HL-60/S4 treated with retinoic acid at 250 ng/mL for 4 days and 3 days (cell line): ENCODE measurements around the gene NR2F1-AS1.

ENCODE experiments used
- in situ Hi-C: fragments of 300-500 bp; cut with MboI; formaldehyde crosslinking; loops from 2 replicates; pipeline ENCODE4 v1.7.0; 2022; ENCODE audit warnings: low sequenced_read_pairs

The NR2F1-AS1 gene

GRCh38 chr5:93431250-93431649, 149.8 kb downstream of the NR2F1-AS1 start:
- in situ Hi-C loops: no loop called here

- in situ Hi-C loops: no loop called here
Measured at GRCh38 chr5:93430673-93431199, 150.3 kb downstream of the NR2F1-AS1 start.

GRCh38 chr5:93430118-93430517, 150.9 kb downstream of the NR2F1-AS1 start:
- in situ Hi-C loops: no loop called here

- in situ Hi-C loops: no loop called here
Measured at GRCh38 chr5:93428868-93429267, 152.2 kb downstream of the NR2F1-AS1 start.

GRCh38 chr5:93427316-93427715, 153.7 kb downstream of the NR2F1-AS1 start:
- in situ Hi-C loops: no loop called here

- in situ Hi-C loops: no loop called here
Measured at GRCh38 chr5:93425096-93425495, 155.9 kb downstream of the NR2F1-AS1 start.

GRCh38 chr5:93423300-93423699, 157.7 kb downstream of the NR2F1-AS1 start:
- in situ Hi-C loops: no loop called here

- in situ Hi-C loops: no loop called here
Measured at GRCh38 chr5:93422652-93423280, 158.3 kb downstream of the NR2F1-AS1 start.

GRCh38 chr5:93421987-93422401, 159.0 kb downstream of the NR2F1-AS1 start:
- in situ Hi-C loops: no loop called here

- in situ Hi-C loops: no loop called here
Measured at GRCh38 chr5:93421468-93421867, 159.6 kb downstream of the NR2F1-AS1 start.

GRCh38 chr5:93417490-93417889, 163.5 kb downstream of the NR2F1-AS1 start:
- in situ Hi-C loops: no loop called here

GRCh38 chr5:93415819-93416218, 165.2 kb downstream of the NR2F1-AS1 start:
- in situ Hi-C loops: no loop called here

GRCh38 chr5:93411716-93412115, 169.3 kb downstream of the NR2F1-AS1 start:
- in situ Hi-C loops: no loop called here

GRCh38 chr5:93409691-93410090, 171.3 kb downstream of the NR2F1-AS1 start:
- in situ Hi-C loops: no loop called here

GRCh38 chr5:93407454-93407853, 173.6 kb downstream of the NR2F1-AS1 start:
- in situ Hi-C loops: no loop called here

GRCh38 chr5:93406971-93407401, 174.0 kb downstream of the NR2F1-AS1 start:
- in situ Hi-C loops: no loop called here

GRCh38 chr5:93404246-93404645, 176.8 kb downstream of the NR2F1-AS1 start:
- in situ Hi-C loops: no loop called here

GRCh38 chr5:93403141-93403928, 177.7 kb downstream of the NR2F1-AS1 start:
- in situ Hi-C loops: no loop called here

GRCh38 chr5:93402451-93402850, 178.6 kb downstream of the NR2F1-AS1 start:
- in situ Hi-C loops: no loop called here

GRCh38 chr5:93401634-93402213, 179.3 kb downstream of the NR2F1-AS1 start:
- in situ Hi-C loops: no loop called here

- in situ Hi-C loops: no loop called here
Measured at GRCh38 chr5:93399675-93400074, 181.3 kb downstream of the NR2F1-AS1 start.

GRCh38 chr5:93395971-93396379, 185.0 kb downstream of the NR2F1-AS1 start:
- in situ Hi-C loops: no loop called here
